Nephron (organoid): ENCODE measurements around the gene C3orf70.

Experiments
- H3K27ac Mint-ChIP-seq, 3 experiments: 2 replicates each; pipeline ENCODE4 v1.8.0; 2020; ENCODE audit warnings: mixed read lengths in 3 of 3, mild to moderate bottlenecking in 2 of 3, moderate library complexity in 1 of 3
- H3K27me3 Mint-ChIP-seq: 2 replicates; pipeline ENCODE4 v1.8.0; 2021; ENCODE audit warnings: low read depth, mild to moderate bottlenecking, moderate library complexity, mixed read lengths
- H3K36me3 Mint-ChIP-seq: 2 replicates; pipeline ENCODE4 v1.8.0; 2020; ENCODE audit warnings: low read depth, mixed read lengths
- H3K4me1 Mint-ChIP-seq: 2 replicates; pipeline ENCODE4 v1.8.0; 2020; ENCODE audit warnings: mixed read lengths
- H3K4me3 Mint-ChIP-seq, 3 experiments: 2 replicates each; pipeline ENCODE4 v1.8.0; 2020; ENCODE audit warnings: mild to moderate bottlenecking in 3 of 3, mixed read lengths in 3 of 3, moderate library complexity in 2 of 3
- H3K9me3 Mint-ChIP-seq: 2 replicates; pipeline ENCODE4 v1.8.0; 2020; ENCODE audit warnings: mixed read lengths
- TF ChIP-seq, protein P1 (sequence below), 3 experiments: fragments of 200-600 bp; sonication (generic); IDR thresholded peaks; one replicate each; pipeline ENCODE4 v1.5.0; 2021; ENCODE audit warnings: antibody characterized with exemption in 3 of 3; ENCODE audit not compliant: unreplicated experiment in 3 of 3

The C3orf70 gene

GRCh38 chr3:185040425-185040824 lies 112.4 kb downstream of the C3orf70 start:
- Mint-ChIP-seq H3K9me3 (peaks cover 43% of the 10 kb centered on the region), H3K27me3 (no peaks in the 10 kb centered on the region), H3K36me3 (peaks cover 57% of the 10 kb centered on the region), H3K27ac (no peak overlapping the region), H3K4me1 (peaks cover 9% of the 10 kb centered on the region), H3K4me3 (no peak overlapping the region)
- TF ChIP-seq, protein P1, sequence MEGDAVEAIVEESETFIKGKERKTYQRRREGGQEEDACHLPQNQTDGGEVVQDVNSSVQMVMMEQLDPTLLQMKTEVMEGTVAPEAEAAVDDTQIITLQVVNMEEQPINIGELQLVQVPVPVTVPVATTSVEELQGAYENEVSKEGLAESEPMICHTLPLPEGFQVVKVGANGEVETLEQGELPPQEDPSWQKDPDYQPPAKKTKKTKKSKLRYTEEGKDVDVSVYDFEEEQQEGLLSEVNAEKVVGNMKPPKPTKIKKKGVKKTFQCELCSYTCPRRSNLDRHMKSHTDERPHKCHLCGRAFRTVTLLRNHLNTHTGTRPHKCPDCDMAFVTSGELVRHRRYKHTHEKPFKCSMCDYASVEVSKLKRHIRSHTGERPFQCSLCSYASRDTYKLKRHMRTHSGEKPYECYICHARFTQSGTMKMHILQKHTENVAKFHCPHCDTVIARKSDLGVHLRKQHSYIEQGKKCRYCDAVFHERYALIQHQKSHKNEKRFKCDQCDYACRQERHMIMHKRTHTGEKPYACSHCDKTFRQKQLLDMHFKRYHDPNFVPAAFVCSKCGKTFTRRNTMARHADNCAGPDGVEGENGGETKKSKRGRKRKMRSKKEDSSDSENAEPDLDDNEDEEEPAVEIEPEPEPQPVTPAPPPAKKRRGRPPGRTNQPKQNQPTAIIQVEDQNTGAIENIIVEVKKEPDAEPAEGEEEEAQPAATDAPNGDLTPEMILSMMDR (IDR thresholded peaks at IDR 0.05; ENCODE audit: unreplicated experiment in 3 of 3): no peak

DNA sequence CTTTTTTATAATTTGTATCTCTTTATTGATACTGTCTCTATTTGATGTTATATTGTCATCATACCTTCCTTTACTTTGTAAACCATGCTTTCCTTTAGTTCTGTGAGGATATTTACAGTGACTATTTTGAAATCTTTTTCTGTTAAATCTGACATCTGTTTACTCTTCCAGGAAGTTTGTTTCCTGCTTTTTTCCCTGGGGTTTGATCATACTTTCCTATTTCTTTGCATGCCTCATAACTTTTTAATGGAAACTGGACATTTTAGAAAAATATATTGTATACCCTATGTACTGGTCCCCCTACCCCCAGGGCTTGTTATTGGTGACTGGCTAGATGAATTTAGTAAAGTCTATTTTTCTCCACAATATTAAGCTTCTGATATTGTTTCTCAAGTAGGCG lies 115.1 kb downstream of the C3orf70 start:
- Mint-ChIP-seq H3K36me3 (peaks cover 77% of the 10 kb centered on the region), H3K4me3 (no peak overlapping the region), H3K27ac (no peak overlapping the region), H3K4me1 (no peaks in the 10 kb centered on the region), H3K9me3 (peaks cover 51% of the 10 kb centered on the region), H3K27me3 (no peaks in the 10 kb centered on the region)
- TF ChIP-seq, protein P1 (IDR thresholded peaks at IDR 0.05; ENCODE audit: unreplicated experiment in 3 of 3): no peak

- H3K27ac Mint-ChIP-seq: no peak overlapping the region
- no peaks in the 10 kb centered on the region for H3K27me3 Mint-ChIP-seq
- H3K36me3 Mint-ChIP-seq: peaks cover 65% of the 10 kb centered on the region
- no peak overlapping the region for H3K4me3 Mint-ChIP-seq
- H3K4me1 Mint-ChIP-seq: no peaks in the 10 kb centered on the region
- H3K9me3 Mint-ChIP-seq: peaks cover 14% of the 10 kb centered on the region
- TF ChIP-seq, protein P1 (IDR thresholded peaks at IDR 0.05; ENCODE audit: unreplicated experiment in 3 of 3): no peak
These were observed 121.9 kb downstream of the C3orf70 start for GRCh38 chr3:185030951-185031350.

DNA sequence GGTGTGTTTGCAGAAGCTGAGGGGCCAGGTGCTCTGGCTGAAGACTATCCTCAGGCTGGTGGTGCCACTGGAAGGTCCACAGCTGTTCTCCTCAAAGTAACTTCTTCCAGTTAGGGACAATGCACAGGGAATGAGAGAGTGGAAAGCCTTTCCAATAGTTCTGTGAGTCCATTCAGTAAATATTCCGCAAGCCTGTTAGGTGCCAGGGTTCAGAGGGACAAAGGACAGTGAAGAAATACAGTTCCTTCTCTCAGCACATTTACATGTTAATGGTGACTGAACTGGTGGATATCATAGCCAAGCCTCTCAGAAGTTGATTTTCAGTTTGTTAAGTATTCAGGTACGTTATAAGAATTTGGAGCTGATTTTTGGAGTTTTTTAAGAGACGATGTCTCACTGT lies 122.5 kb downstream of the C3orf70 start:
- peaks cover 10% of the 10 kb centered on the region for H3K9me3 Mint-ChIP-seq
- H3K36me3 Mint-ChIP-seq: peaks cover 65% of the 10 kb centered on the region
- no peak overlapping the region for H3K27ac Mint-ChIP-seq
- TF ChIP-seq, protein P1 (IDR thresholded peaks at IDR 0.05; ENCODE audit: unreplicated experiment in 3 of 3): no peak
- no peak overlapping the region for H3K4me3 Mint-ChIP-seq
- no peaks in the 10 kb centered on the region for H3K4me1 Mint-ChIP-seq
- H3K27me3 Mint-ChIP-seq: no peaks in the 10 kb centered on the region

DNA sequence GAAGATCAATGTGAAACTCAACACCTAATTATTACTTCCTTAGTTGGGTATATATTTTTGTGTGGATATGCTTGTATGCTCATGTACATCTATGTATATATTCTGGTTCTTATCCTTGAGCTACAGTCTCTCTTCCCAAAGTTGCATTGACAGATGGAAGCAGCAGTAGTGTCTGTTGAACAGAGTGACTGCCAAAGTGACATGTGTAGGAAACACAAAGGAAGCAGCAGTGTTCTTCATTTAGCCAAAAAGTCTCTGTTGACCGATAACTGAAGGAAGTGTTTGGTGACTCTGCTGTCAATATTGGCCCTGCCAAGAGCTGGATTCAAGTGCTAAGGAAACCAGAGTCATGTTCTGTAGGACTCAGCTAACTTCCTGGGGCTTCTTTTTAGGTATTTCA lies 123.8 kb downstream of the C3orf70 start:
- TF ChIP-seq, protein P1 (IDR thresholded peaks at IDR 0.05; ENCODE audit: unreplicated experiment in 3 of 3): no peak
- no peak overlapping the region for H3K27ac Mint-ChIP-seq
- no peaks in the 10 kb centered on the region for H3K27me3 Mint-ChIP-seq
- H3K9me3 Mint-ChIP-seq: no peaks in the 10 kb centered on the region
- H3K36me3 Mint-ChIP-seq: peaks cover 64% of the 10 kb centered on the region
- no peak overlapping the region for H3K4me3 Mint-ChIP-seq
- no peaks in the 10 kb centered on the region for H3K4me1 Mint-ChIP-seq

DNA sequence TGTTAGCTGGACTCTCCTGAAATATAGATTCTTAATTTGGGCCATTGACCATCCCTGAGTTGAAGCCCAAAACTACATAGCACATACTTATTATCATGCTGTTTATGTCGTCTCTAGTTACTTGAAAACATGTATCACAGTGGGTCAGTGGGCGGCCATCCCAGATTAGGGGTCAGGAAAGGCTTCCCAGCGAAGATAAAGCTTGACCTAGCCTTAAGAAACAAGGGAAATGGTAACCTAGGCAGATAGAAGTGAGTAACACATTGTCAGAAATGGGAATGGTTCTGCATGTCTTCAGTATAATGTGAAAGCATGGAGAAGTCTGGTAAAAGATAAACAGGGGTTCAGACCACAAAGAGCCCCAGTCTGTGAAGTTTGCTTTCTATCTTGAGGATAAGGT lies 124.7 kb downstream of the C3orf70 start:
- Mint-ChIP-seq H3K4me3 (no peak overlapping the region), H3K4me1 (no peaks in the 10 kb centered on the region), H3K27me3 (no peaks in the 10 kb centered on the region), H3K9me3 (no peaks in the 10 kb centered on the region), H3K27ac (no peak overlapping the region), H3K36me3 (peaks cover 60% of the 10 kb centered on the region)
- TF ChIP-seq, protein P1 (IDR thresholded peaks at IDR 0.05; ENCODE audit: unreplicated experiment in 3 of 3): no peak
